Panc1 (cell line): ENCODE data around the gene LETM1.

ENCODE experiments used
- CTCF ChIP-seq: fragments of 450-650 bp; IDR thresholded peaks from 2 replicates; pipeline ENCODE4 v1.5.1; 2017; ENCODE audit warnings: mild to moderate bottlenecking
- POLR2AphosphoS5 ChIP-seq: IDR thresholded peaks from 2 replicates; pipeline ENCODE4 v1.6.1; 2012; ENCODE audit warnings: mild to moderate bottlenecking, low read depth, low read length, moderate library complexity

- no peak for TF ChIP-seq POLR2AphosphoS5
- TF ChIP-seq CTCF: no peak
These were observed 50.3 kb downstream of the LETM1 start for GRCh38 chr4:1805493-1806222.
